ENCODE data around the gene PPTC7. TPM values are rescaled to one million over a fixed set of nuclear protein-coding genes. Genes with fewer than 3 reads are reported as not detected.

PPTC7 gene
- total RNA-seq, 2 donors from 2014 or later: 11.2 to 21.8 TPM

DNA sequence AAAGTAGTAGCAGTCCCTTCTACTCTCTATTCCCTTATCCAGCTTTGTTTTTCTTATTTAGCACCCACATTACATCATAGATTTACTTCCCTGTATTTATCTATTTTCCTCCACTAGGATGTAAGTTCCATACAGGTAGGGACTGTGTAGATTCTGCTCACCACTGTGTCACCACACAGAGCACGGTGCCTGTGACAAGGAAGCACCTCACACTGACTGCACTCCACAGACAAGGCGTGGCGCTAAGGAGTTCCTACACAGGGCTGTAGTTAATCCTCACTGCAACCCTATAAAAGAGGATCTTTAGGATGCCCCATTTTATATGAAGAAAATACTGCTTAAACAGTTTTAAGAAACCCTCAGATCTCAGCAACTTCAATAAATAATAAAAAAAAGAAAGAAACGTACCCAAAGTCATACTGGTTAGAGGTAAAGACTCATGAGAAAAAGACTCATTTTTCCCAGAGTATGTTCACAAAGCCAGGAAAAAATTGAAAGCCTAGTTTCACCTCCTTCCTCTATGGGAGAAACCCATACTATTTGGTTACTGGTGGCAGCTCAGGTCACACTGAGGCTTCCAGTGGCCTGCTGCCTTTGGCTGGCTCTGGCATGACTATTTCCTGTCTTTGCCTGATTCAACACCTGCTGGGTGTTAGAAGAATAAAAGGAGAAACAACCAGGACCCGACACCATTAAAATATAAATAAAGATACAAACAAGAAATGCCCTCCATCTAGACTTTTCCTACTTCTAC, 44.1 kb downstream of the PPTC7 start:
- DNase-seq (ENCODE audit: low spot score): no peak
- H3K4me1 ChIP-seq (replicated peaks): peaks cover 7% of the 10 kb centered on the region
- no peaks in the 10 kb centered on the region for H3K36me3 ChIP-seq
- TF ChIP-seq POLR2AphosphoS5 (IDR thresholded peaks at IDR 0.05): no peak
- TF ChIP-seq, protein P1, sequence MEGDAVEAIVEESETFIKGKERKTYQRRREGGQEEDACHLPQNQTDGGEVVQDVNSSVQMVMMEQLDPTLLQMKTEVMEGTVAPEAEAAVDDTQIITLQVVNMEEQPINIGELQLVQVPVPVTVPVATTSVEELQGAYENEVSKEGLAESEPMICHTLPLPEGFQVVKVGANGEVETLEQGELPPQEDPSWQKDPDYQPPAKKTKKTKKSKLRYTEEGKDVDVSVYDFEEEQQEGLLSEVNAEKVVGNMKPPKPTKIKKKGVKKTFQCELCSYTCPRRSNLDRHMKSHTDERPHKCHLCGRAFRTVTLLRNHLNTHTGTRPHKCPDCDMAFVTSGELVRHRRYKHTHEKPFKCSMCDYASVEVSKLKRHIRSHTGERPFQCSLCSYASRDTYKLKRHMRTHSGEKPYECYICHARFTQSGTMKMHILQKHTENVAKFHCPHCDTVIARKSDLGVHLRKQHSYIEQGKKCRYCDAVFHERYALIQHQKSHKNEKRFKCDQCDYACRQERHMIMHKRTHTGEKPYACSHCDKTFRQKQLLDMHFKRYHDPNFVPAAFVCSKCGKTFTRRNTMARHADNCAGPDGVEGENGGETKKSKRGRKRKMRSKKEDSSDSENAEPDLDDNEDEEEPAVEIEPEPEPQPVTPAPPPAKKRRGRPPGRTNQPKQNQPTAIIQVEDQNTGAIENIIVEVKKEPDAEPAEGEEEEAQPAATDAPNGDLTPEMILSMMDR (IDR thresholded peaks at IDR 0.05): no peak
- TF ChIP-seq POLR2A (IDR thresholded peaks at IDR 0.05): no peak
- H3K4me3 ChIP-seq: no peak overlapping the region
- WGBS: 76% methylated on average over 5 of the region's 5 CpGs
- no peaks in the 10 kb centered on the region for H3K27me3 ChIP-seq (replicated peaks; ENCODE audit: insufficient read depth)
- H3K9me3 ChIP-seq: no peaks in the 10 kb centered on the region
- intact Hi-C loops (cut with DNase I): no loop called here
- peak overlapping the region; percentile 48 to 71 for H3K27ac ChIP-seq

DNA sequence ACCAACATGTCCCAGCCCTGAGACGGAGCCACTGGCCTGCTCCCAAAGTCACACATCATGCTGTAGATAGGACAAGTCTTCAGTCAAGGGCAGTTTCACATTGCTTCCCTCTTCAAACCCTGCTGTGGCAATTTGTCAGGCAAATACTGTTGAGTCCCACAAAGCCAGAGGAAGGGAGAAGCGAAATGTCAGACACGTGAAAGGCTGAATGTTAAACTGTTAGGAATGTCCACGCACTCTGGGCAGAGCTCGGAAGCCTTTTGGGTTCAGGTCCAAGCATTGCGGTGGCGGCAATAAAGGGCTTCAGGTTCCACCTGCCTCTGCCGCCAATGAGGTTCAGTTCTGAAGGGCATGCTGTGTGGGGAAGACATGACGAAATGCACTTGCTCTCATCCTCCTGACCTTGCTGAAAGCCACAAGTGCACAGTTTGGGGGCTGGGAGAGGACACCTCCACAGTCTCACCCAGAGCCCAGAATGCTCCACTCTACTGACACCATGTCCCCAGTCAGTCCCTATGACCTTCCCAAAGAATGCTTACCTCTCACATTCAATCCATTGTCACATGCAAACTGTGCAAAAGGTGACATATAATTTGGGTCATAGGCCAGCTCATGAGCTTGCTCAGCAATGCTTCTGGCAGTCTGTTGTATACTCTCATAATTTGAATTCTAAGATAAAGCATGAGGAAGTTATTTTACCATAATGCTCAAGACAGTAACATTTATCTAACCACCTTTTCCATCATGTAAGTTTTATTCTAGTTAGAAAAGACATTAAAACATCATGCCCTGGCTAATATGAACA, 45.3 kb downstream of the PPTC7 start:
- Histone ChIP-seq H3K27me3 (replicated peaks; ENCODE audit: insufficient read depth) (no peaks in the 10 kb centered on the region), H3K36me3 (no peaks in the 10 kb centered on the region), H3K4me1 (replicated peaks) (peaks cover 9% of the 10 kb centered on the region), H3K4me3 (no peak overlapping the region), H3K27ac (peak overlapping the region; percentile 48 to 71), H3K9me3 (no peaks in the 10 kb centered on the region)
- intact Hi-C loops (cut with DNase I): no loop called here
- TF ChIP-seq, protein P1 (IDR thresholded peaks at IDR 0.05): no peak
- TF ChIP-seq POLR2AphosphoS5 (IDR thresholded peaks at IDR 0.05) (peak; percentile 68), POLR2A (IDR thresholded peaks at IDR 0.05) (peak; percentile 25)
- DNase-seq (ENCODE audit: low spot score): peak; percentile 82
- WGBS: 14% methylated on average over 9 of the region's 9 CpGs

DNA sequence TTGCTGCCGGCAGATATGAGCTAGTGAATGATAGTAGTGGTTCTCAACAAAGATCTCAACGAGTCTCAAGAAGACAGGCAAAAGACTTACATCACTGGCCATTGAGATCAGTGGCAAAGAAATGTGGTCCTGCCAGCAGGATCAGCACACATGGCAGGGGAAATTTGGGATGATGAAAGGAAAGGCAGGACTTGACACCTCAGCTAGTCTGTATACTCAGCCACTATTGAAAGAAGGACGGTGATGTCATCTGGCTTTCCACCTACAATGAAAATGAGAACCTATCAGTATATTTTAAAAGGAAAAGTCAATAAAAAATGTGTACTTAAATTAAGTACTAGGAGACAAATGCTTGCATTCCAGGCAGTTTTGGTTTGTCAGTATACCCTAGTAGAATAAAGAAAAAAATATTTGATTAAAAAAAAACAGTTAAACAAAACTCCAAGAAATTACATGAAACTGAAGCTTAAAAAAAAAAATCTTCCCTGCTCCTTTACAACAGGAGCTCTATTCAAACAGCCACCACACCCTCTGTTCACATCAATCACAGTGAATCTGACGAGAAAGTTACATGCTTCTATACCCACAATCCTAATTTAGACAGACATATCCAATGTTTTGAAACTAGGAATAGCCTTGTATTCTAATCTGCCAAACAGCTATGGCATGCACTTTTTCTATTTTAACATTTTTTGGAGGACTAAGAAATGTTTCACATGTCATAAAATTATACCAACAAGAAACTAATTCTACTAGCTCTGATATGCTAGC, 46.1 kb downstream of the PPTC7 start:
- 41% methylated on average over 4 of the region's 4 CpGs for WGBS
- Histone ChIP-seq H3K27me3 (replicated peaks; ENCODE audit: insufficient read depth) (no peaks in the 10 kb centered on the region), H3K4me3 (no peak overlapping the region), H3K27ac (peak overlapping the region; percentile 48 to 71), H3K36me3 (no peaks in the 10 kb centered on the region), H3K9me3 (no peaks in the 10 kb centered on the region), H3K4me1 (replicated peaks) (peaks cover 11% of the 10 kb centered on the region)
- no peak for DNase-seq (ENCODE audit: low spot score)
- intact Hi-C loops (cut with DNase I): no loop called here
- TF ChIP-seq, protein P1 (IDR thresholded peaks at IDR 0.05): no peak
- TF ChIP-seq POLR2AphosphoS5 (IDR thresholded peaks at IDR 0.05): no peak
- TF ChIP-seq POLR2A (IDR thresholded peaks at IDR 0.05): no peak

DNA sequence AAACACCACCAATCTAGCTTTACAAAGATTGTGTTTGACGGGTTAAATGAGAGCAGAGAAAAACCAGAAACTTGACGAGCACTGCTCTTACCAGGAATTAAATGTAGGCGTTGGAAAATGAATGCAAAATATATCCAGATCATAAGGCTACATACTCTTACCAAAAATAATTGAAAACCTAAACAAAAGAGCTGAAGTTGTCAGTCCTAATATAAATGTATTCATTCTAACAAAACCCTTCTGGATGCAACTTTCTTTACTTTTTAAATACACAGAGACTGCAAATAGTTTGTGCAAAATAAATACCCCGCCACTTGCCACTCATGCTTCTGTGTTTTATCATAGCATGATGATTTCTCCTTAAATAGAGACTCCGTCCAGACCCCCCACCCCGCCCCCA, 48.3 kb downstream of the PPTC7 start:
- Histone ChIP-seq H3K27me3 (replicated peaks; ENCODE audit: insufficient read depth) (no peaks in the 10 kb centered on the region), H3K36me3 (no peaks in the 10 kb centered on the region), H3K4me1 (replicated peaks) (peaks cover 12% of the 10 kb centered on the region), H3K4me3 (no peak overlapping the region), H3K27ac (no peak overlapping the region), H3K9me3 (no peaks in the 10 kb centered on the region)
- 92% methylated on average over 6 of the region's 6 CpGs for WGBS
- TF ChIP-seq, protein P1 (IDR thresholded peaks at IDR 0.05): no peak
- TF ChIP-seq POLR2AphosphoS5 (IDR thresholded peaks at IDR 0.05): no peak
- TF ChIP-seq POLR2A (IDR thresholded peaks at IDR 0.05): no peak
- intact Hi-C loops (cut with DNase I): no loop called here
- no peak for DNase-seq (ENCODE audit: low spot score)
